ENCODE measurements around the gene WSCD1. TPM values are rescaled to one million over a fixed set of nuclear protein-coding genes. Genes with fewer than 3 reads are reported as not detected.

WSCD1 gene
- total RNA-seq (2014; rRNA removed) (56.7 and 57.0 TPM in 2 replicates), Bru-seq, nascent RNA (percentile 83 among the genes with signal in this experiment), BruChase-seq, experiment 1, labeled RNA remaining after a 6-hour chase (percentile 80 among the genes with signal in this experiment), BruChase-seq, experiment 2, labeled RNA remaining after a 2-hour chase (percentile 78 among the genes with signal in this experiment)
- long read RNA-seq, full-length matches to known transcripts: 63 of 170 reads
- long read RNA-seq, partial matches to known transcripts: 75 of 170 reads
- long read RNA-seq, other reads (novel, unspliced or antisense): 32 of 170 reads

- H3K4me3 ChIP-seq (ENCODE audit: low read length): peak within 1 kb of the TSS; percentile 79
- H3K27ac ChIP-seq (ENCODE audit: low read length): peak within 1 kb of the TSS; percentile 56
- TF ChIP-seq EZH2phosphoT487 (IDR thresholded peaks at IDR 0.05; ENCODE audit: borderline replicate concordance, low read length) (no peak), EZH2 (IDR thresholded peaks at IDR 0.05; ENCODE audit: low read length, unreplicated experiment) (no peak), CTCF (conservative IDR thresholded peaks at IDR 0.05; ENCODE audit: low read depth, low read length) (no peak)
- peak within 1 kb of the TSS; percentile 75 for H3K9ac ChIP-seq (ENCODE audit: low read length)
- peaks cover 31% of the 10 kb centered on the region for H3K4me1 ChIP-seq (ENCODE audit: insufficient read depth, low read length)
- H3K79me2 ChIP-seq (ENCODE audit: low read length): peaks cover 41% of the 10 kb centered on the region
- H3K4me2 ChIP-seq (ENCODE audit: low read length): peak within 1 kb of the TSS; percentile 95
- no peaks in the 10 kb centered on the region for H3K36me3 ChIP-seq (ENCODE audit: low read depth, low read length)
- no peaks in the 10 kb centered on the region for H3K9me3 ChIP-seq (ENCODE audit: low read length)
- intact Hi-C loops (cut with micrococcal nuclease): loop anchor here (1.0 to 10.0 kb wide), 6 partner anchors 170 to 475 kb away; no protein-coding TSS in a partner anchor
- TSS peak; percentile 83 for BruUV-seq (replicated peaks)
- H3K9me2 ChIP-seq (replicated peaks; ENCODE audit: low read length): no peaks in the 10 kb centered on the region
- H4K20me1 ChIP-seq (ENCODE audit: low read length): peaks cover 10% of the 10 kb centered on the region; the same call in 1 of the 2 replicates
- ChIA-PET POLR2A (ENCODE audit: unreplicated experiment) (interaction anchor here (0.6 kb wide), 1 partner anchor 285 kb away, joined by 3 read pairs; no protein-coding TSS in a partner anchor), CTCF (interaction anchor here (0.5 to 0.6 kb wide), 2 partner anchors 293 to 477 kb away, joined by 3 read pairs; no protein-coding TSS in a partner anchor)
- peak; percentile 52 for ATAC-seq
- no peaks in the 10 kb centered on the region for H3F3A ChIP-seq (ENCODE audit: low read length, unreplicated experiment)
- peak; percentile 41 for DNase-seq
- H2AFZ ChIP-seq (ENCODE audit: low read length): peak within 1 kb of the TSS; percentile 24
- no peaks in the 10 kb centered on the region for H3K27me3 ChIP-seq (ENCODE audit: low read length)
These were observed at the start of gene WSCD1 for GRCh38 chr17:6069539-6070429. Gene WSCD1, plus strand, starts transcription at chr17:6070379. Its CDS starts 10,280 bp downstream, at chr17:6080659.

GRCh38 chr17:6021011-6021400, 49.2 kb upstream of the WSCD1 start:
- DNase-seq: no peak
- TF ChIP-seq EZH2phosphoT487 (IDR thresholded peaks at IDR 0.05; ENCODE audit: borderline replicate concordance, low read length) (no peak), EZH2 (IDR thresholded peaks at IDR 0.05; ENCODE audit: low read length, unreplicated experiment) (no peak), CTCF (conservative IDR thresholded peaks at IDR 0.05; ENCODE audit: low read depth, low read length) (no peak)
- Histone ChIP-seq H3K9ac (ENCODE audit: low read length) (no peak overlapping the region), H3K9me3 (ENCODE audit: low read length) (no peaks in the 10 kb centered on the region), H3K27me3 (ENCODE audit: low read length) (no peaks in the 10 kb centered on the region), H3K4me1 (ENCODE audit: insufficient read depth, low read length) (no peaks in the 10 kb centered on the region), H3K4me2 (ENCODE audit: low read length) (no peak overlapping the region), H3K4me3 (ENCODE audit: low read length) (no peak overlapping the region), H3K9me2 (replicated peaks; ENCODE audit: low read length) (no peaks in the 10 kb centered on the region), H2AFZ (ENCODE audit: low read length) (no peak overlapping the region), H3F3A (ENCODE audit: low read length, unreplicated experiment) (no peaks in the 10 kb centered on the region), H3K27ac (ENCODE audit: low read length) (no peak overlapping the region), H3K36me3 (ENCODE audit: low read depth, low read length) (no peaks in the 10 kb centered on the region), H4K20me1 (ENCODE audit: low read length) (no peaks in the 10 kb centered on the region), H3K79me2 (ENCODE audit: low read length) (no peaks in the 10 kb centered on the region)
- BruUV-seq (replicated peaks): no TSS peak
- CTCF ChIA-PET: no interaction called here
- ATAC-seq: no peak
- intact Hi-C loops (cut with micrococcal nuclease): no loop called here
- POLR2A ChIA-PET (ENCODE audit: unreplicated experiment): no interaction called here
